GM23338 (cell line): ENCODE results near the gene OTUD6A. TPM values are rescaled to one million over a fixed set of nuclear protein-coding genes. Genes with fewer than 3 reads are reported as not detected.
A peak's percentile ranks its signal among the peaks of the same experiment; 100 is the strongest.

ENCODE experiments used
- ATAC-seq: fragments of 200-7000 bp; cut with Tn5 transposase; 3 replicates; pipeline ENCODE4 v1.9.1; 2020
- DNase-seq: peaks from one replicate; pipeline ENCODE4 v3.0.0-alpha.2; 2015; ENCODE audit warnings: low spot score
- H2AFZ ChIP-seq: fragments of 200-600 bp; sonication (generic); 2 replicates; pipeline ENCODE4 v1.8.0; 2016; ENCODE audit warnings: antibody characterized with exemption, mild to moderate bottlenecking, moderate library complexity
- H3F3A ChIP-seq: fragments of 200-600 bp; sonication (generic); replicated peaks from 2 replicates; pipeline ENCODE4 v1.8.0; 2017; ENCODE audit warnings: antibody characterized with exemption, mixed run types, low read depth
- H3K27ac ChIP-seq: fragments of 200-600 bp; sonication (generic); 2 replicates; pipeline ENCODE4 v1.6.1; 2016; ENCODE audit warnings: low read depth
- H3K27me3 ChIP-seq: fragments of 200-600 bp; sonication (generic); 2 replicates; pipeline ENCODE4 v1.8.0; 2016; ENCODE audit warnings: mild to moderate bottlenecking, mixed run types, moderate library complexity; ENCODE audit not compliant: insufficient read depth
- H3K36me3 ChIP-seq: fragments of 200-600 bp; sonication (generic); 2 replicates; pipeline ENCODE4 v1.8.0; 2016; ENCODE audit warnings: mild to moderate bottlenecking; ENCODE audit not compliant: insufficient read depth
- H3K4me1 ChIP-seq: fragments of 200-600 bp; sonication (generic); 2 replicates; pipeline ENCODE4 v1.8.0; 2016; ENCODE audit warnings: mild to moderate bottlenecking, moderate library complexity; ENCODE audit not compliant: insufficient read depth
- H3K4me2 ChIP-seq: fragments of 200-600 bp; sonication (generic); 2 replicates; pipeline ENCODE4 v1.7.1; 2017; ENCODE audit warnings: mixed run types
- H3K4me3 ChIP-seq: fragments of 200-600 bp; sonication (generic); 2 replicates; pipeline ENCODE4 v1.6.1; 2016; ENCODE audit warnings: mixed run types
- H3K79me2 ChIP-seq: fragments of 200-600 bp; sonication (generic); replicated peaks from 2 replicates; pipeline ENCODE4 v1.8.0; 2017; ENCODE audit warnings: mild to moderate bottlenecking; ENCODE audit not compliant: insufficient read depth
- H3K9me2 ChIP-seq: fragments of 200-600 bp; sonication (generic); 2 replicates; pipeline ENCODE4 v1.8.0; 2017; ENCODE audit not compliant: insufficient read depth
- H4K20me1 ChIP-seq: fragments of 200-600 bp; sonication (generic); replicated peaks from 2 replicates; pipeline ENCODE4 v1.8.0; 2017; ENCODE audit warnings: mild to moderate bottlenecking; ENCODE audit not compliant: insufficient read depth
- H3K27ac Mint-ChIP-seq: 2 replicates; pipeline ENCODE4 v1.8.0; 2020; ENCODE audit warnings: inconsistent platforms, mild to moderate bottlenecking, moderate library complexity, mixed read lengths
- H3K27me3 Mint-ChIP-seq: 3 replicates; pipeline ENCODE4 v1.8.0; 2022; ENCODE audit warnings: low read depth, mild to moderate bottlenecking, moderate library complexity, mixed read lengths, inconsistent platforms; ENCODE audit not compliant: insufficient read depth, poor library complexity
- H3K36me3 Mint-ChIP-seq: 3 replicates; pipeline ENCODE4 v1.8.0; 2021; ENCODE audit warnings: low read depth, mild to moderate bottlenecking, inconsistent platforms, moderate library complexity, mixed read lengths
- H3K4me1 Mint-ChIP-seq: 3 replicates; pipeline ENCODE4 v1.8.0; 2020; ENCODE audit warnings: mild to moderate bottlenecking, inconsistent platforms, mixed read lengths
- H3K4me3 Mint-ChIP-seq: 3 replicates; pipeline ENCODE4 v1.8.0; 2021; ENCODE audit warnings: moderate library complexity, mild to moderate bottlenecking, inconsistent platforms, mixed read lengths
- H3K9me3 Mint-ChIP-seq: 3 replicates; pipeline ENCODE4 v1.8.0; 2020; ENCODE audit warnings: moderate library complexity, mild to moderate bottlenecking, inconsistent platforms, mixed read lengths
- CREB1 ChIP-seq: fragments of 250-450 bp; sonication (Bioruptor Pico); IDR thresholded peaks from 2 replicates; pipeline ENCODE4 v1.5.0; 2020; ENCODE audit warnings: low read depth, mild to moderate bottlenecking, moderate library complexity
- CTCF ChIP-seq, 2 experiments: fragments of 200-600 bp in 1 of 2; sonication (generic) in 1 of 2; conservative IDR thresholded peaks; 2 replicates each; pipeline versions ENCODE4 v1.5.1 to v1.6.1; 2016 to 2017; ENCODE audit warnings: antibody characterized with exemption in 2 of 2, low read depth in 2 of 2, mild to moderate bottlenecking in 2 of 2, moderate library complexity in 1 of 2
- ETS1 ChIP-seq: IDR thresholded peaks from 2 replicates; pipeline ENCODE4 v1.6.1; 2016; ENCODE audit warnings: antibody characterized with exemption
- EZH2phosphoT487 ChIP-seq: fragments of 200-600 bp; sonication (generic); IDR thresholded peaks from one replicate; pipeline ENCODE4 v1.8.1; 2018; ENCODE audit warnings: antibody characterized with exemption; ENCODE audit not compliant: unreplicated experiment
- JUNB ChIP-seq: IDR thresholded peaks from one replicate; pipeline ENCODE4 v1.6.1; 2016; ENCODE audit warnings: antibody characterized with exemption; ENCODE audit not compliant: unreplicated experiment
- NANOG ChIP-seq: IDR thresholded peaks from 2 replicates; pipeline ENCODE4 v1.6.1; 2016; ENCODE audit warnings: antibody characterized with exemption, borderline replicate concordance
- POLR2AphosphoS5 ChIP-seq: IDR thresholded peaks from 2 replicates; pipeline ENCODE4 v1.6.1; 2016; ENCODE audit warnings: antibody characterized with exemption, low read depth
- ZNF462 ChIP-seq: fragments of 250-450 bp; sonication (Bioruptor Pico); IDR thresholded peaks from 2 replicates; pipeline ENCODE4 v1.5.0; 2020; ENCODE audit warnings: mild to moderate bottlenecking, moderate library complexity
- polyA plus RNA-seq: library from polyadenylated mRNA; unstranded; fragments of >200 nt; fragmentation: Nextera tagmentation; extraction: Ambion mirVana; gene quantifications from 2 replicates; pipeline ENCODE4 v1.2.1, GENCODE V29; 2016
- total RNA-seq: library from RNA; depleted of rRNA; stranded (reverse); fragments of >200 nt; shearing (Covaris generic); gene quantifications from 2 replicates; pipeline ENCODE4 v1.2.3, GENCODE V29; 2014

The OTUD6A gene
- total and polyA plus RNA-seq, 2 experiments from 2014 or later = 0.17 TPM; not detected in 1

- Mint-ChIP-seq H3K4me3 (no peak overlapping the region), H3K36me3 (no peaks in the 10 kb centered on the region), H3K4me1 (no peaks in the 10 kb centered on the region), H3K27me3 (peaks cover 1% of the 10 kb centered on the region), H3K27ac (no peak overlapping the region; the same call in 1 of the 2 replicates), H3K9me3 (no peaks in the 10 kb centered on the region; the same call in 2 of the 3 replicates)
- no peaks in the 10 kb centered on the region for H3K4me1 ChIP-seq
- no peak overlapping the region for H2AFZ ChIP-seq
- no peaks in the 10 kb centered on the region for H3K79me2 ChIP-seq
- no peaks in the 10 kb centered on the region for H3K27me3 ChIP-seq
- TF ChIP-seq POLR2AphosphoS5 (no peak), CTCF (conservative IDR thresholded peaks at IDR 0.05; ENCODE audit: low read depth in 2 of 2) (peak in 1 of 2 experiments; percentile 23; a peak in 1 of 4 replicates)
- no peak overlapping the region for H3K4me2 ChIP-seq
- H3K27ac ChIP-seq = no peak overlapping the region
- no peak overlapping the region for H3K4me3 ChIP-seq
- DNase-seq (no peak), ATAC-seq (peak; percentile 79)
- H3F3A ChIP-seq = no peaks in the 10 kb centered on the region
- H3K36me3 ChIP-seq = no peaks in the 10 kb centered on the region
- no peaks in the 10 kb centered on the region for H3K9me2 ChIP-seq
- H4K20me1 ChIP-seq = no peaks in the 10 kb centered on the region
Measured at GRCh38 chrX:70013466-70014381, 48.5 kb upstream of the OTUD6A start.

- Mint-ChIP-seq H3K27ac (no peak overlapping the region), H3K36me3 (no peaks in the 10 kb centered on the region), H3K9me3 (no peaks in the 10 kb centered on the region; the same call in 2 of the 3 replicates), H3K27me3 (no peaks in the 10 kb centered on the region), H3K4me3 (no peak overlapping the region), H3K4me1 (no peaks in the 10 kb centered on the region)
- H3K27ac ChIP-seq = no peak overlapping the region
- H3K9me2 ChIP-seq = no peaks in the 10 kb centered on the region
- no peaks in the 10 kb centered on the region for H4K20me1 ChIP-seq
- no peak overlapping the region for H3K4me3 ChIP-seq
- no peak overlapping the region for H3K4me2 ChIP-seq
- DNase-seq (no peak), ATAC-seq (no peak)
- no peaks in the 10 kb centered on the region for H3K36me3 ChIP-seq
- H2AFZ ChIP-seq = no peak overlapping the region
- no peaks in the 10 kb centered on the region for H3K27me3 ChIP-seq
- H3F3A ChIP-seq = no peaks in the 10 kb centered on the region
- no peaks in the 10 kb centered on the region for H3K4me1 ChIP-seq
- no peaks in the 10 kb centered on the region for H3K79me2 ChIP-seq
- TF ChIP-seq JUNB (no peak), ETS1 (no peak), CTCF (conservative IDR thresholded peaks at IDR 0.05; ENCODE audit: low read depth in 2 of 2) (no peak), ZNF462 (no peak), POLR2AphosphoS5 (no peak), NANOG (no peak), EZH2phosphoT487 (no peak), CREB1 (no peak)
Measured at GRCh38 chrX:70016513-70016912, 45.7 kb upstream of the OTUD6A start.
